GM12892 (cell line): ENCODE data around the gene TMEM38A.

ENCODE experiments used
- DNase-seq: peaks from one replicate; pipeline ENCODE4 v3.0.0; 2011; ENCODE audit not compliant: insufficient read length
- FAIRE-seq: peaks from 2 replicates; lab custom pipeline; 2011; peaks lifted over from hg19 to GRCh38; lab: Jason Lieb, UNC
- POLR2A ChIP-seq: IDR thresholded peaks from 2 replicates; pipeline ENCODE4 v1.6.1; 2011; ENCODE audit warnings: low read depth, low read length, control low read depth
- POLR2AphosphoS5 ChIP-seq: IDR thresholded peaks from 2 replicates; pipeline ENCODE4 v1.6.1; 2011; ENCODE audit warnings: low read depth, low read length, control low read depth
- TAF1 ChIP-seq: IDR thresholded peaks from 2 replicates; pipeline ENCODE4 v1.6.1; 2011; ENCODE audit warnings: low read depth, mild to moderate bottlenecking, control low read depth, low read length, borderline replicate concordance

Gene TMEM38A

GRCh38 chr19:16737911-16738310 is 77.0 kb downstream of the TMEM38A start:
- no peak for DNase-seq
- no peak for FAIRE-seq
- TF ChIP-seq TAF1 (no peak), POLR2A (no peak), POLR2AphosphoS5 (no peak)

GRCh38 chr19:16739546-16739945 is 78.6 kb downstream of the TMEM38A start:
- TF ChIP-seq POLR2A (no peak), POLR2AphosphoS5 (no peak), TAF1 (no peak)
- FAIRE-seq (no peak), DNase-seq (no peak)
